PC-9 (cell line): ENCODE measurements around the gene TCEA2. TPM values are rescaled to one million over a fixed set of nuclear protein-coding genes. Genes with fewer than 3 reads are reported as not detected.
"Not testable (repeated sequence)": the region's sequence is repeated elsewhere in the genome, so short reads cannot be mapped to it uniquely, and the experiment has no call there.

Experiments
- BruUV-seq: library from RNA; stranded (reverse); fragments of 400-500 nt; replicated peaks from 2 replicates; lab custom pipeline; 2021; lab: Mats Ljungman, UMichigan
- CTCF ChIA-PET: fragments of 300-600 bp; sonication (Branson Sonifier 250); formaldehyde crosslinking; loops from one replicate; lab custom pipeline; 2022; ENCODE audit warnings: antibody characterized with exemption; lab: Charles Lee
- POLR2A ChIA-PET: fragments of 300-600 bp; sonication (Branson Sonifier 250); formaldehyde crosslinking; loops from one replicate; lab custom pipeline; 2022; ENCODE audit warnings: antibody characterized with exemption; ENCODE audit not compliant: unreplicated experiment; lab: Charles Lee
- DNase-seq, 2 experiments: peaks; one replicate each; pipeline versions ENCODE4 v3.0.0 to v3.0.0-alpha.2; 2015 to 2022; ENCODE audit warnings: mixed read lengths in 1 of 2
- H2AFZ ChIP-seq: fragments of 200-600 bp; sonication (generic); 2 replicates; pipeline ENCODE4 v1.8.1; 2017; ENCODE audit warnings: antibody characterized with exemption
- H3F3A ChIP-seq: fragments of 200-600 bp; sonication (generic); 2 replicates; pipeline ENCODE4 v1.8.1; 2017; ENCODE audit warnings: antibody characterized with exemption, mild to moderate bottlenecking, low read depth; ENCODE audit not compliant: insufficient read depth
- H3K27ac ChIP-seq: fragments of 200-600 bp; sonication (generic); 2 replicates; pipeline ENCODE4 v1.6.1; 2016; ENCODE audit warnings: mixed run types
- H3K27me3 ChIP-seq: fragments of 200-600 bp; sonication (generic); 2 replicates; pipeline ENCODE4 v1.6.1; 2016; ENCODE audit warnings: low read depth, mixed run types; ENCODE audit not compliant: insufficient read depth
- H3K36me3 ChIP-seq: fragments of 200-600 bp; sonication (generic); 2 replicates; pipeline ENCODE4 v1.6.1; 2016; ENCODE audit warnings: low read depth, mixed run types
- H3K4me1 ChIP-seq: fragments of 200-600 bp; sonication (generic); replicated peaks from 2 replicates; pipeline ENCODE4 v1.6.1; 2016; ENCODE audit warnings: mixed run types; ENCODE audit not compliant: insufficient read depth
- H3K4me2 ChIP-seq: fragments of 200-600 bp; sonication (generic); 2 replicates; pipeline ENCODE4 v1.6.1; 2017; ENCODE audit warnings: mixed run types
- H3K4me3 ChIP-seq: fragments of 200-600 bp; sonication (generic); 2 replicates; pipeline ENCODE4 v1.6.1; 2016; ENCODE audit warnings: mixed run types
- H3K79me2 ChIP-seq: fragments of 200-600 bp; sonication (generic); 2 replicates; pipeline ENCODE4 v1.6.1; 2017; ENCODE audit warnings: low read depth, mixed run types
- H3K9me2 ChIP-seq: fragments of 200-600 bp; sonication (generic); 2 replicates; pipeline ENCODE4 v1.8.1; 2017; ENCODE audit warnings: mild to moderate bottlenecking; ENCODE audit not compliant: insufficient read depth
- H3K9me3 ChIP-seq: fragments of 200-600 bp; sonication (generic); 2 replicates; pipeline ENCODE4 v1.8.1; 2016; ENCODE audit warnings: low read depth; ENCODE audit not compliant: insufficient read depth
- H4K20me1 ChIP-seq: fragments of 200-600 bp; sonication (generic); 2 replicates; pipeline ENCODE4 v1.8.1; 2017; ENCODE audit not compliant: insufficient read depth
- EZH2 ChIP-seq: fragments of 200-600 bp; sonication (generic); IDR thresholded peaks from 2 replicates; pipeline ENCODE4 v1.8.0; 2017; ENCODE audit warnings: antibody characterized with exemption, low read depth
- intact Hi-C: fragments of 100-400 bp; cut with micrococcal nuclease; formaldehyde crosslinking; loops from one replicate; pipeline ENCODE4 v1.10.0; 2022; ENCODE audit not compliant: unreplicated experiment
- total RNA-seq: library from RNA; stranded (reverse); gene quantifications from 2 replicates; pipeline ENCODE4 v1.2.3, GENCODE V29; 2021
- TF ChIP-seq, protein P1 (sequence below): fragments of 200-600 bp; sonication (generic); conservative IDR thresholded peaks from 2 replicates; pipeline ENCODE4 v1.6.1; 2017; ENCODE audit warnings: mixed run types, antibody characterized with exemption, mild to moderate bottlenecking, moderate library complexity

TCEA2 gene
- total RNA-seq, 1 experiment from 2014 or later = 100 TPM

DNA sequence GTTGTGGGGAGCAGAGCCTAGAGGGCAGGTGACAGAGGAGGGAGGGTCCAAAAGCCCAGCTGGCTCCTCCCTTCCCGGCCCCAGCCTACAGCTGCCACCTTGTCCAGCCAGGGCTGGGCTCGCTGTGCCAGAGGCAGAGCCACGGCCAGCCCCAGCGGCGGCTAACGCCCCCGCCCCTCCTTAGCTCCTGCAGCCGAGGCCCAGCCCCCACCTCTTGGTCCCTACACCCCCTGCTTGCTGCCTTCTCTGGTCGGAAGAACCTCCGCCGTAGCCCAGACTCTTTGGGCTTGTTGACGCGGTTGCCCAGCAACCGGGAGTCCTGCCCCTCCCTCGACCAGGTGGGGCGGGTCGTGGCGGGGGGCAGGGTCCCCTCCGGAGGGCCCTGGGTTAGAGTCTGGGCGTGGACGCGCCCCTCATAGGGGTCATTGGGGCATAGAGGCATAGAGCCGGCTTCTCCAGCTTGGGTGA lies 21.7 kb downstream of the TCEA2 start:
- Histone ChIP-seq H3K36me3 (no peaks in the 10 kb centered on the region), H3K9me2 (no peaks in the 10 kb centered on the region), H3K4me1 (no peaks in the 10 kb centered on the region), H3K9me3 (no peaks in the 10 kb centered on the region), H3K27ac (no peak overlapping the region), H3K27me3 (peaks cover 48% of the 10 kb centered on the region), H3K79me2 (no peaks in the 10 kb centered on the region), H3K4me3 (no peak overlapping the region), H3F3A (peaks cover 19% of the 10 kb centered on the region), H2AFZ (no peak overlapping the region), H3K4me2 (peak overlapping the region; percentile 35; the same call in 1 of the 2 replicates), H4K20me1 (no peaks in the 10 kb centered on the region; the same call in 1 of the 2 replicates)
- intact Hi-C loops = loop anchor here (5.0 kb wide), 1 partner anchor 38 kb away; no protein-coding TSS in a partner anchor
- ChIA-PET POLR2A (no interaction called here), CTCF (no interaction called here)
- no peak for DNase-seq
- no peak for TF ChIP-seq EZH2
- TF ChIP-seq, protein P1, sequence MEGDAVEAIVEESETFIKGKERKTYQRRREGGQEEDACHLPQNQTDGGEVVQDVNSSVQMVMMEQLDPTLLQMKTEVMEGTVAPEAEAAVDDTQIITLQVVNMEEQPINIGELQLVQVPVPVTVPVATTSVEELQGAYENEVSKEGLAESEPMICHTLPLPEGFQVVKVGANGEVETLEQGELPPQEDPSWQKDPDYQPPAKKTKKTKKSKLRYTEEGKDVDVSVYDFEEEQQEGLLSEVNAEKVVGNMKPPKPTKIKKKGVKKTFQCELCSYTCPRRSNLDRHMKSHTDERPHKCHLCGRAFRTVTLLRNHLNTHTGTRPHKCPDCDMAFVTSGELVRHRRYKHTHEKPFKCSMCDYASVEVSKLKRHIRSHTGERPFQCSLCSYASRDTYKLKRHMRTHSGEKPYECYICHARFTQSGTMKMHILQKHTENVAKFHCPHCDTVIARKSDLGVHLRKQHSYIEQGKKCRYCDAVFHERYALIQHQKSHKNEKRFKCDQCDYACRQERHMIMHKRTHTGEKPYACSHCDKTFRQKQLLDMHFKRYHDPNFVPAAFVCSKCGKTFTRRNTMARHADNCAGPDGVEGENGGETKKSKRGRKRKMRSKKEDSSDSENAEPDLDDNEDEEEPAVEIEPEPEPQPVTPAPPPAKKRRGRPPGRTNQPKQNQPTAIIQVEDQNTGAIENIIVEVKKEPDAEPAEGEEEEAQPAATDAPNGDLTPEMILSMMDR = no peak
- no TSS peak for BruUV-seq

DNA sequence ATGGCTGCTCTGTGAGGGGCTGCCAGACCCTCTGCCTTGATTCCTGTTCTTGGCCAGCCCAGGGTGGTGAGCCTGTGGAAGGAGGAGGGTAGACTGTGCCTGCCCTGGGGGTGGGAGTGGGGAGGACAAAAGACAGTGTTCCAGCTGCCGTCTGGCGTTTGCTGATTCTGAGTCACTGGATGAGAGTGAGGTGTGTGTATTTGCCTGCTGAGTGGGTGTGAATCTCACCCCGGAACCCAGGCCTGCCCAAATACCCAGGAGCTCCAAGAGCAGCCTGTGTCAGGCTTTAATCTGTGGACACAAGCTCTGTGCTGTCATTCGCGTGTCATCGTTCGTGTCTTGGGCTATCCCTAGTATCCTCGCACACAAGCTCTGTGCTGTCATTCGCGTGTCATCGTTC lies 23.8 kb downstream of the TCEA2 start:
- POLR2A ChIA-PET = no interaction called here
- H3K4me3 ChIP-seq = no peak overlapping the region
- DNase-seq = no peak
- H3F3A ChIP-seq = peaks cover 1% of the 10 kb centered on the region; the same call in 1 of the 2 replicates
- H3K4me1 ChIP-seq = no peaks in the 10 kb centered on the region
- H3K9me3 ChIP-seq = no peaks in the 10 kb centered on the region
- no peaks in the 10 kb centered on the region; the same call in none of the 2 replicates for H4K20me1 ChIP-seq
- BruUV-seq = no TSS peak
- intact Hi-C loops = no loop called here
- H3K4me2 ChIP-seq = no peak overlapping the region
- no peak for TF ChIP-seq EZH2
- TF ChIP-seq, protein P1 = no peak
- H3K27ac ChIP-seq = no peak overlapping the region
- H3K9me2 ChIP-seq = no peaks in the 10 kb centered on the region
- H2AFZ ChIP-seq = no peak overlapping the region
- peaks cover 55% of the 10 kb centered on the region for H3K27me3 ChIP-seq
- CTCF ChIA-PET = no interaction called here
- H3K79me2 ChIP-seq = no peaks in the 10 kb centered on the region
- H3K36me3 ChIP-seq = no peaks in the 10 kb centered on the region

DNA sequence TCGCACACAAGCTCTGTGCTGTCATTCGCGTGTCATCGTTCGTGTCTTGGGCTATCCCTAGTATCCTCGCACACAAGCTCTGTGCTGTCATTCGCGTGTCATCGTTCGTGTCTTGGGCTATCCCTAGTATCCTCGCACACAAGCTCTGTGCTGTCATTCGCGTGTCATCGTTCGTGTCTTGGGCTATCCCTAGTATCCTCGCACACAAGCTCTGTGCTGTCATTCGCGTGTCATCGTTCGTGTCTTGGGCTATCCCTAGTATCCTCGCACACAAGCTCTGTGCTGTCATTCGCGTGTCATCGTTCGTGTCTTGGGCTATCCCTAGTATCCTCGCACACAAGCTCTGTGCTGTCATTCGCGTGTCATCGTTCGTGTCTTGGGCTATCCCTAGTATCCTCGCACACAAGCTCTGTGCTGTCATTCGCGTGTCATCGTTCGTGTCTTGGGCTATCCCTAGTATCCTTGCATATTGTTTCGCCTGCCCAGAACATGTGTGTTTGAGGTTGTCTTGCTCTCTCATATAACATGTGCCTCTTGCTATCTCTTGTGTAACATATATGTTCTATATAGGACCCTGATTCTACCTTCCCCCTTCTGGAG lies 24.3 kb downstream of the TCEA2 start:
- H3K36me3 ChIP-seq, H3K4me1 ChIP-seq, H3K9me3 ChIP-seq, H3K9me2 ChIP-seq, H2AFZ ChIP-seq, intact Hi-C loops, BruUV-seq, H4K20me1 ChIP-seq, H3F3A ChIP-seq, H3K4me3 ChIP-seq, CTCF ChIA-PET, DNase-seq, H3K4me2 ChIP-seq, H3K27ac ChIP-seq, H3K79me2 ChIP-seq, POLR2A ChIA-PET: not testable (repeated sequence)
- peaks cover 51% of the 10 kb centered on the region for H3K27me3 ChIP-seq

DNA sequence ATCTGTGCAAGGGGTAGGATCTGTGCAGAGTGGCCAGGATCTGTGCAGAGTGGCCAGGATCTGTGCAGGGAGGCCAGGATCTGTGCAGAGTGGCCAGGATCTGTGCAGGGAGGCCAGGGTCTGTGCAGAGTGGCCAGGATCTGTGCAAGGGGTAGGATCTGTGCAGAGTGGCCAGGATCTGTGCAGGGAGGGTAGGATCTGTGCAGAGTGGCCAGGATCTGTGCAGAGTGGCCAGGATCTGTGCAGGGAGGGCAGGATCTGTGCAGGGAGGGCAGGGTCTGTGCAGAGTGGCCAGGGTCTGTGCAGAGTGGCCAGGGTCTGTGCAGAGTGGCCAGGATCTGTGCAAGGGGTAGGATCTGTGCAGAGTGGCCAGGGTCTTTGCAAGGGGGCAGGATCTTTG lies 25.6 kb downstream of the TCEA2 start:
- H3K27ac ChIP-seq, DNase-seq, H3K79me2 ChIP-seq, H3K9me3 ChIP-seq, H3K4me2 ChIP-seq, H2AFZ ChIP-seq, POLR2A ChIA-PET, H3K36me3 ChIP-seq, BruUV-seq, H4K20me1 ChIP-seq, intact Hi-C loops, H3K9me2 ChIP-seq, H3F3A ChIP-seq, H3K4me1 ChIP-seq, CTCF ChIA-PET, H3K4me3 ChIP-seq: not testable (repeated sequence)
- peaks cover 43% of the 10 kb centered on the region for H3K27me3 ChIP-seq
